CD4-positive, alpha-beta T cell treated with Interleukin-4 for 1 hour (primary cell): ENCODE results near the gene KCNK5.

Source experiments
- DNase-seq, 2 donors: peaks; one replicate each; pipeline ENCODE4 v3.0.0-alpha.2; 2020 to 2022

Gene KCNK5, protein sequence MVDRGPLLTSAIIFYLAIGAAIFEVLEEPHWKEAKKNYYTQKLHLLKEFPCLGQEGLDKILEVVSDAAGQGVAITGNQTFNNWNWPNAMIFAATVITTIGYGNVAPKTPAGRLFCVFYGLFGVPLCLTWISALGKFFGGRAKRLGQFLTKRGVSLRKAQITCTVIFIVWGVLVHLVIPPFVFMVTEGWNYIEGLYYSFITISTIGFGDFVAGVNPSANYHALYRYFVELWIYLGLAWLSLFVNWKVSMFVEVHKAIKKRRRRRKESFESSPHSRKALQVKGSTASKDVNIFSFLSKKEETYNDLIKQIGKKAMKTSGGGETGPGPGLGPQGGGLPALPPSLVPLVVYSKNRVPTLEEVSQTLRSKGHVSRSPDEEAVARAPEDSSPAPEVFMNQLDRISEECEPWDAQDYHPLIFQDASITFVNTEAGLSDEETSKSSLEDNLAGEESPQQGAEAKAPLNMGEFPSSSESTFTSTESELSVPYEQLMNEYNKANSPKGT

DNA sequence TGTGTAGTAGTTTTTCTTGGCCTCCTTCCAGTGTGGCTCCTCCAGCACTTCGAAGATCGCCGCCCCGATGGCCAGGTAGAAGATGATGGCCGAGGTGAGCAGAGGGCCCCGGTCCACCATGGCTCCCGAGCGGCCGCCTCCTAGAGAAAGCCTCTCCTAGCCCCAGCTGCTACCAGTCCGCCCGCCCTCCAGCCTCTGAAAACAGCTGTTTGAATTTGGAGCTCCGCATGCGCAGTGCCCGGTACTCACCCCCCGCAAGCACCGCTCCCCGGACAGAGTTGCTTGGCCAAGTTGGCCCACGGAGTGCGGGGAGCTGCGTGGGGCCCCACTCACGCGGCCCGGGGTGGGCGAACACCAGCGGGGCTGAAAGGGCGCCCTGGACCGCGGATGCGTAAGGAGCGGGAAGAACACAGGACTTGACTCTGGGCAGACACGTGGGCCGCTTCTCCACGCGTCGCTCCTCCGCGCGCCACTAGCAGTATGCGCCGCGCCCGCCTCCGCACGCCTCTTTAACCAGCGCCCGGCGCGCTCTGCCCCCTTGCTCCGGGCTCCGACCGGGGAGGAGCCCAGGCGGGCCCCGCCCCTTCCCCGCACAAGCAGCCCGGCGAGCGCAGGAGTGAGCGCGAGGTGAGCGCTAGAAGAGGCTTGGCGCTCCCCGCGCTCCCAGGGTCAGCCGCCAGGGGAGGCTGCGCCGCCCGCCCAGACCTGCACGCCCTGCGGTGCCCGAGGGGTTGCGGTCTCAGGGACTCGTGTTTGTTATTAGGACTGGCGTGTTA, at the start of gene KCNK5:
TSS of gene KCNK5 (minus strand) at position 484 of the 776 bp plus-strand sequence. CDS start at position 120, 364 bp downstream.
- peak; percentile 74 to 77 for DNase-seq

DNA sequence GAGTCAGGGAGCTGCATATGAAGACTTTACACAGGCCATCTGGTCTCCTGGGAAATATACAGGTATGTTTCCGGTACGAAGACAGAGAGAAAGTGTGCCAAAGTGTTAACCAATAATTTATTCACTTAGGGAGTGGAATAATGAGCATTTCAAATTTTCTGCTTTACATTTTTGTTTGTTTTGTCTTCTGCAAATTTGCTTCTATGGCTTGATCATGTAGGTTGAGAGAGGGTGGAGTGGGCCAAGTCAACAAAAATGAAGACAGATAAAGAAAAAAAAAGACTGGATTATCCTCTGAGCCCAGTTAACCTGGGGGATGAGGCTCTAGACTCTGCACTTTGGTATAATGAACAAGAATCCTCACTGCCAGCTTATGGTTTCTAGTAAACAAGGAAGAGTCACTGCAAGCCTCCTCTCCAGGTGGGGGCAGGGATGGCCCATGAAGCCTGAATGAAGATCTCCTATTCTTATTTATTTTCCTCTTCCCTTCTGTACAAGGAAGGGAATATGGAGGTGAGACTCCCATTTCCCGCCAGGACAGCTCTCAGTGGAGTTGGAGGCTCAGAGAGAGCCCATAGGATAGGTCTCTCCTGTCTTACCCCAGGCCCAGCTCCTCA, 47.2 kb upstream of the KCNK5 start:
- no peak for DNase-seq

- no peak for DNase-seq
Observed at GRCh38 chr6:39274903-39275302, 45.6 kb upstream of the KCNK5 start.

GRCh38 chr6:39274471-39274870, 45.2 kb upstream of the KCNK5 start:
- DNase-seq: no peak

DNA sequence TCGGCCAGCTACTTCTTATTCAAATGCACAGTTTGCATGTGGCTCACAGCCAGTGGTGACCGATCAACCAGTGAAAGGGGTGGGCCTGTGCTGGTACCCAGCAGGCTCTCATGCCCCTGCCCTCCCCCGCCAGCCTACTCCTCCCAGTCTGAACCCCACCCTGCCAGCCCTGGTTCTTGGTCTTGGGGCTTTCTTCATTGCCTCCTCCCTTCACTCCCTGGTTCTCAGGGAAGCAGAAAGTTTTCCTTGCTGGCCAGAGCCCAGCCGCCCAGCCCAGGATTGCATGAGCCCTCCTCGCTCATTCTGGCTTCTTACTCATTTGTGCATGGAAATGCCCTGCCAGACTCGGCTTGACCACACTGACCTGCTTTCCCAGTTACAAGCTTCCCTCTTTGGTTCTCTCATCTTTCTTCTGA, 44.1 kb upstream of the KCNK5 start:
- no peak for DNase-seq

DNA sequence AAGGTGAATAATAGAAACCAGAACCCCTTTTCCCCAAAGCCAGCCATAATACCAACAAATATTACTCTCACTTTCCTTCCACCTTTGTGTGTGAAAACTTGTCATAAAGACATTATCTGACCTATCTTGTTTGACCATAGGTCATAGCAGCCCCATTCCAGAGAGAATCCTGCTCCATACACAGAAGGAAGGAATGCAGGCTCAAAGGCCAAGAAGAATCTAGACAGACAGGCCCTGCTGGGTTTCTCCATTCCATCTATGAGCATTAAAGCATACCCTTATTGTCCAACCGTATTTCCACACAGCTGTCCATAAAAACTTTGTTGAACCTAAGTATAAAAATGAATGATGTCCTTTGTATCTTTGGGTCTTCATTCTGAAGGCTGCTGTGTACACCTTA, 40.7 kb upstream of the KCNK5 start:
- DNase-seq: no peak

- DNase-seq: no peak
Observed at GRCh38 chr6:39268721-39269120, 39.4 kb upstream of the KCNK5 start.

DNA sequence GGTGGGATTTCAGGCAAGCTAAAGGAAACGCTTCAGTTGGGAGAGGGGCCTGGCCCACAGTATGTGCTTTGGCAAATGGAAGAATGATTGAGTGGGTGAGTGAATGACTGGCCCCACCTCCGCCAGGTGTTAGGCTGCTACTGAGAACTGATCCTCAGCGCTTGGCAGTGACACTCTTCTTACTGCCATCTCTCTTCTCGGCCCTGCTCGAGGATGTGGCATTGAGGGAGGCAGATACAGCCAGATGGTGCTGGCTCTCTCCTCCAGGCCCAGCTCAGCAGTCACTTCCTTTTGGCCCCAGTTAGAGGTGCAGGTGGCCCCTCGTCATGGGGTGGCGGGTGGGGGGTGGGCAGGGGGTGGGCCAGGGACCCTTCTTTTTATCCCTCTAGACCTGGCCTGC, 38.9 kb upstream of the KCNK5 start:
- no peak for DNase-seq

GRCh38 chr6:39266782-39267355, 37.6 kb upstream of the KCNK5 start:
- no peak for DNase-seq

GRCh38 chr6:39266375-39266774, 37.1 kb upstream of the KCNK5 start:
- DNase-seq: no peak

DNA sequence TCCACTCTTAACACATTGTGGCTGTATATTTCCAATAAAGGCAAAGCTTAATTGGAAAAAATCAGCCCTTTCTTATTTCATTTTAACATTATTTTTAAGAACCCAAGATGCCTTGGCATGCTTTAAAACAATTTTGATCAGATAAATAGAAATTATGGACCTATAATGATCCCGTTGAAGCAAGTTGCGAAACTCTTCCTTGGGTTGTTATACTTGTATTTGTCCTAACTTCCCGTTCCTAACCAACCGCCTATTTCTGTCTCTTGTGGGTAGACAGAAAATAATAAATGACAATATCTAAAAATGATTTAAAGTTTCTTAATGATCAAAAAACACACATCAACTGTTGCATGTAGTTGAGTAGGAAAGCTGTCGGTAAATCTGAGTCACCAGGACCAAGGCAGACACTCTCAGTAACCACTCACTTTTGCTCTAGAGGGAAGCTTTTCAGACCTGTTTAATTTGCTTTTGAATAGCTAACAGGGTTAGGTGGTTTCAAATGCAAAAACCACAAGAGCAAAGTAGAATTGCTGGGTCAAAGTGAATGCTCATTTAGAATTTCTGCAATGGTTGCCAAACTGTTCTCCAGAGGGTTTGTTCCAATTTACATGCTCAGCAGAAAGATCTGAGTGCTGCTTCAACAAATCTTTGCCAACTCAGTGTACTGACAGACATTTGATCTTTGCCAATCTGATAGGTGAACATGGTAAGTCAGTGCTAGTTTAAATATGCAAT, 34.2 kb upstream of the KCNK5 start:
- DNase-seq: no peak

GRCh38 chr6:39261751-39262150, 32.5 kb upstream of the KCNK5 start:
- DNase-seq: no peak

DNA sequence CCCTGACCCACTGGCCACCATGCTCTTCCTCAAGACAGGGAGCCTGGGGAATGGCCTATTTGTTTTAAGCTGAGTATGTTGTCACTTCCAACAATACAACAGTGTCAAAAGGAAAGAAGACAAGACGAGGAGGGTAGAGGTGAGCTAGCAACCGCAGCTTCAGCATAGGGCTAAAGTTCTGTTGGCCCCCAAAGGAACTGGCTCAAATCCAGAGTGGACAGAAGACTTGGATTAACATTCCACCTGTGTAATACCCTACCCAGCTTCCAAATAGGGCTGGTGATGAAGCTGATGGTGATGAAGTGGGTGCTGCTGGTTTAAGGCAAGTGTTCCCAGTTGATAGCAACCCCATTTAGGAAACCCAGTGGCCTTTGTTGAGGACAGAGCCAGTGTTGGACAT, 31.7 kb upstream of the KCNK5 start:
- no peak for DNase-seq

- DNase-seq: no peak
Observed at GRCh38 chr6:39260456-39260855, 31.2 kb upstream of the KCNK5 start.

- no peak for DNase-seq
Observed at GRCh38 chr6:39256294-39256940, 27.1 kb upstream of the KCNK5 start.

GRCh38 chr6:39254999-39255535, 25.8 kb upstream of the KCNK5 start:
- DNase-seq: no peak

DNA sequence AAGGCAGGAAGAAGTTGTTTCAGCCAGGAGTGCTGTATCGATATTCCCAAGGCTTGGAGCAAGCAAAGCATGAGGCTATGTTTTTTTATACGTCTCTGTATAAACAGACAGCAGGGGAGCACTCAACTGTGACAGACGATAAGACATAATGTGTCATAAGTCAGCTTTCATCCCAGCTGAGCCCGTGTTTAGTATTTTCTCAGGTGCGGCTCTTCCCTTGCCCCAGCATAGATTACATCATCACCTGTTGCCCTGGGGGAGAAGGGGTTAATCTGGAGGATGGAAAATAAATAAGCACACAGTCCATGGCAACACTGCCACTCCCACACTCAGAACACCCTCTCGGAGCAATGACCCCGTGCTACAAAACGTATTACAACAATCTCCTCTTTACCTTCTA, 22.1 kb upstream of the KCNK5 start:
- no peak for DNase-seq

DNA sequence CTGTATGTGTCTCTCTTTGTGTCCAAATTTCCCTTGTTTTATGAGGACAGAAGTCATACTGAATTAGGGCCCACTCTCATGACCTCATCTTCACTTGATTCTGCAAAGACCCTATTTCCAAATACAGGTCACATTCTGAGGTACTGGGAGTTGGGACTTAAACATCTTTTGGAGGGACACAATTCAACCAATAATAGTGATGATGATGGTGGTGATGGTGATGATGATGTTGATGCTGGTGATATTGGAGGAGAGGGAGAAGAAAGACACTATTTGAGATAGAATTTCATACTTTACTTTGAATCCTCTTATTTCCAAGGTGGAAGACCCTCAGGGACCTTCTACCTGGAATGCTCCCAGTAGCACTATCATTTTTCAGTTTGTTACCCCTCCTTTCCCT, 21.2 kb upstream of the KCNK5 start:
- no peak for DNase-seq

GRCh38 chr6:39249278-39249677, 20.0 kb upstream of the KCNK5 start:
- DNase-seq: no peak

- no peak for DNase-seq
Observed at GRCh38 chr6:39247667-39248194, 18.5 kb upstream of the KCNK5 start.

DNA sequence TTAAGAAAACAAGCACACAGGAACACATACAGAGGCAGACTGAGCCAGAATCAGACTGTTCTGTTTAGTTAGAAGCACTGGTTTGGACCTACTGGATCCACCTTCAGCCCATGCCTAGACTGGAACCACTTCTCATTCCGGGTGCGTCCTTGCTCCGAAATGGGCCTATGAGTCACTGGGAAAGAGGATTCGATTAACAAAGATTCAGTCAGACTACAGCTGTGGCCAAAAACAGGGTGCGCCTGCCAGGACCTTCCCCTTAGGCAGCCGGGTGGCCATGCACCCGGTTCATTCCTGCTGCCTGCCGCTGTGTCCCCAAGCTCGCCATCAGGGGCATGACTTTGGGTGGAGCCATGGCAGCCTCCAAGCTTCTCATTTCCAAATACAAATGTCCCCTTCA, 14.5 kb upstream of the KCNK5 start:
- no peak for DNase-seq
